Measurements from ENCODE around the gene ZFP42.
A peak's percentile ranks its signal among the peaks of the same experiment; 100 is the strongest.
"Not testable (repeated sequence)": the region's sequence is repeated elsewhere in the genome, so short reads cannot be mapped to it uniquely, and the experiment has no call there.

ZFP42 gene

GRCh38 chr4:187995322-187996207 lies at the start of gene ZFP42:
ZFP42 (plus strand) TSS chr4:187995771; CDS start chr4:188002808, 7,037 bp downstream.
- no peak for DNase-seq (ENCODE audit: low spot score)

GRCh38 chr4:187961171-187961570 lies 34.4 kb upstream of the ZFP42 start:
- DNase-seq (ENCODE audit: low spot score), result no peak

- no peak for DNase-seq (ENCODE audit: low spot score)
Measured at GRCh38 chr4:187961961-187962360, 33.6 kb upstream of the ZFP42 start.

GRCh38 chr4:187962926-187963325 lies 32.6 kb upstream of the ZFP42 start:
- DNase-seq (ENCODE audit: low spot score), result no peak

- DNase-seq (ENCODE audit: low spot score), result no peak
Measured at GRCh38 chr4:187965726-187966125, 29.8 kb upstream of the ZFP42 start.

GRCh38 chr4:187972135-187972534 lies 23.4 kb upstream of the ZFP42 start:
- no peak for DNase-seq (ENCODE audit: low spot score)

GRCh38 chr4:187983746-187984145 lies 11.8 kb upstream of the ZFP42 start:
- DNase-seq (ENCODE audit: low spot score), result no peak

- DNase-seq (ENCODE audit: low spot score), result no peak
Measured at GRCh38 chr4:187992971-187993370, 2.6 kb upstream of the ZFP42 start.

GRCh38 chr4:187993827-187994226 lies 1.7 kb upstream of the ZFP42 start:
- peak; percentile 20 for DNase-seq (ENCODE audit: low spot score)

GRCh38 chr4:187996502-187997177 lies 1.1 kb downstream of the ZFP42 start:
- no peak for DNase-seq (ENCODE audit: low spot score)

GRCh38 chr4:187997991-187998390 lies 2.4 kb downstream of the ZFP42 start:
- DNase-seq (ENCODE audit: low spot score), result not testable (repeated sequence)

GRCh38 chr4:187999406-187999932 lies 3.9 kb downstream of the ZFP42 start:
- DNase-seq (ENCODE audit: low spot score), result no peak

GRCh38 chr4:188002323-188002722 lies 6.8 kb downstream of the ZFP42 start:
- DNase-seq (ENCODE audit: low spot score), result no peak

- no peak for DNase-seq (ENCODE audit: low spot score)
Measured at GRCh38 chr4:188002751-188003150, 7.2 kb downstream of the ZFP42 start.

GRCh38 chr4:188005561-188005960 lies 10.0 kb downstream of the ZFP42 start:
- no peak for DNase-seq (ENCODE audit: low spot score)

GRCh38 chr4:188006285-188006848 lies 10.8 kb downstream of the ZFP42 start:
- DNase-seq (ENCODE audit: low spot score), result no peak

GRCh38 chr4:188008377-188008776 lies 12.8 kb downstream of the ZFP42 start:
- no peak for DNase-seq (ENCODE audit: low spot score)

GRCh38 chr4:188012426-188012945 lies 16.9 kb downstream of the ZFP42 start:
- DNase-seq (ENCODE audit: low spot score), result no peak

- DNase-seq (ENCODE audit: low spot score), result no peak
Measured at GRCh38 chr4:188015025-188015940, 19.7 kb downstream of the ZFP42 start.

- no peak for DNase-seq (ENCODE audit: low spot score)
Measured at GRCh38 chr4:188016754-188017153, 21.2 kb downstream of the ZFP42 start.

- no peak for DNase-seq (ENCODE audit: low spot score)
Measured at GRCh38 chr4:188018262-188018661, 22.7 kb downstream of the ZFP42 start.

Measured in NAMALWA (cell line).